ENCODE data around the gene SCAPER. TPM values are rescaled to one million over a fixed set of nuclear protein-coding genes. Genes with fewer than 3 reads are reported as not detected.

SCAPER gene
- total RNA-seq, 2 donors from 2014 or later = 25.8 to 56.7 TPM

DNA sequence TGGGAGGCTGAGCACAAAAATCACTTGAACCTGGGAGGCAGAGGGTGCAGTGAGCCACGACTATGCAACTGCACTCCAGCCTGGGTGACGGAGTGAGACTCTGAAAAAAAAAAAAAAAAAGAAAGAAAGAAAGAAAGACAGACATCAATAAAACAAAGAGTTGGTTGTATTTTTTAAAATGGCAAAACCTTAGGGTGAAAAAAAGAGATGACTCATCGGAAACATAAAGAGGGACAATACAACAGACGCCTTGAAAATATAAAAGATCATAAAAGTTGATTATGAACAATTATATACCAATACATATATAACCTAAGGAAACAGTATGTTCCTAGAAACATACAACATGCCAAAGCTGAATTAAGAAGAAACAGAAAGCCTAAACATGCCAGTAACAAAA is 92.8 kb downstream of the SCAPER start:
- H3K4me1 Mint-ChIP-seq = peaks cover 5% of the 10 kb centered on the region
- H3K36me3 Mint-ChIP-seq (ENCODE audit: low read depth) = no peaks in the 10 kb centered on the region
- H3K4me3 Mint-ChIP-seq = no peak overlapping the region
- ATAC-seq (replicated peaks) = no peak
- H3K27me3 Mint-ChIP-seq = no peaks in the 10 kb centered on the region
- H3K9me3 Mint-ChIP-seq = peaks cover 4% of the 10 kb centered on the region
- no peak overlapping the region for H3K27ac Mint-ChIP-seq

- Mint-ChIP-seq H3K9me3 (peaks cover 4% of the 10 kb centered on the region), H3K36me3 (ENCODE audit: low read depth) (peaks cover 7% of the 10 kb centered on the region), H3K27me3 (no peaks in the 10 kb centered on the region), H3K4me3 (no peak overlapping the region), H3K27ac (no peak overlapping the region), H3K4me1 (no peaks in the 10 kb centered on the region)
- no peak for ATAC-seq (replicated peaks)
These were observed 95.6 kb downstream of the SCAPER start for GRCh38 chr15:76809412-76810103.

DNA sequence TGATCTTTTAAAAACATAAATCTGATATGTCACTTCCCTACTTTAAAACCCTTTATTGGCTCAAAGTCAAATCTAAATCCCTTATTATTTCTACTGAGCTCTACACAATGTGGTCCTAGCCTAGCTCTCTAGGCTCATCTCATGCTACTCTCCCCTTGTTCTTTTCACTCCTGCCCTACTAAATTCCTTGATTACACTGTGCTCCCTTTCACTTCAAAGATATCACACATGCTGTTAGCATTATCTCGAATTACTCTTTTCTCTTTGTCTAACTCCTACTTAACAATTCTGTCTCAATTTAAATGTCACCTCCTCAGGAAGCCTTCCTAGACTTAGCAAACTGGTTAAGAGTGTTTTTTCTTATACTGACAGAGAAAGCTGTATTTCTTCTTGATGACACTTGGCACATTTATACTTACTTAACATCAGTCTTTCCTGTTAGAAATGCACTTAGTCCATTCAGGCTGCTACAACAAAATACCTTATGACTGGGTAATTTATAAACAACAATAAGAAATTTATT is 102.0 kb downstream of the SCAPER start:
- H3K27ac Mint-ChIP-seq = peak overlapping the region; percentile 11
- H3K4me1 Mint-ChIP-seq = no peaks in the 10 kb centered on the region
- no peaks in the 10 kb centered on the region for H3K27me3 Mint-ChIP-seq
- H3K9me3 Mint-ChIP-seq = no peaks in the 10 kb centered on the region
- no peak for ATAC-seq (replicated peaks)
- peaks cover 57% of the 10 kb centered on the region for H3K36me3 Mint-ChIP-seq (ENCODE audit: low read depth)
- H3K4me3 Mint-ChIP-seq = no peak overlapping the region

- Mint-ChIP-seq H3K27ac (no peak overlapping the region), H3K36me3 (ENCODE audit: low read depth) (peaks cover 64% of the 10 kb centered on the region), H3K9me3 (no peaks in the 10 kb centered on the region), H3K4me3 (no peak overlapping the region), H3K27me3 (no peaks in the 10 kb centered on the region), H3K4me1 (no peaks in the 10 kb centered on the region)
- no peak for ATAC-seq (replicated peaks)
These were observed 102.7 kb downstream of the SCAPER start for GRCh38 chr15:76802411-76802810.

DNA sequence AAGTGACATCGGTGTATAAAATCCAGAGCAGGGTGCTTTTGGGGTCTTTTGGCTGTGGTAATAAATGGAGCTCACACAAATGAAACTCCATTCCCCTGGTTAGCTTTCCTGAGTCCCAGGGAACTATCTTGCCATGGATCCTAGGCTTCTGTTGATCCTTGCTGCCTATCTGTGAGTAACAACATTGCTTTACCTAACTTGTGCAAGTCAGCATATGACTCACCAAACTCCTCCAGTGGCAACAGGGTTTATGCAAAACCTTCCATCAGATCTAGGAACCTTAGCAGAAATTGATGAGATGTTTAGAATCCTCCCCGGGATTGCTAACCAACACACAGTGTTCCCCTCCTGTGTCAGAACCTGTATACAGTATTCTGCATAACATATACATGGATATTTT is 105.4 kb downstream of the SCAPER start:
- ATAC-seq (replicated peaks) = no peak
- no peak overlapping the region for H3K27ac Mint-ChIP-seq
- H3K9me3 Mint-ChIP-seq = no peaks in the 10 kb centered on the region
- no peak overlapping the region for H3K4me3 Mint-ChIP-seq
- peaks cover 69% of the 10 kb centered on the region for H3K36me3 Mint-ChIP-seq (ENCODE audit: low read depth)
- no peaks in the 10 kb centered on the region for H3K4me1 Mint-ChIP-seq
- no peaks in the 10 kb centered on the region for H3K27me3 Mint-ChIP-seq

DNA sequence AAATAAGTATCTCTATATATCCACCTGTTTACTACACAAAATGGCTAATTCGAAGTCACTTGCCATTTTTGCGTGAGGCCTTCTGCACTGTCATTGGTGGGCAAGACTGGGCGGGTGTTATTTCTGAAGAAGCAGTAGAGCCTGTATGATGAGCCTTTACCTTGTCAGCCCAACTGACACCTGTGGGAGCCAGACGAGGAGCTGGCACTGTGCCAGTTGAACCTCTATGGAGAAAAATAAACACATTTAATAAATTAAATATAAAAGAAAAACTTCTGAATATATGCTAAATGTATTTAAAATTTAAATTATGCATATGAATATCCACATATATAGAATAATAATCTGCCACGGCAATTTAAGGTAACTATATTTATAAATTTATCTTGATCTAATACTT is 109.9 kb downstream of the SCAPER start:
- H3K27me3 Mint-ChIP-seq = no peaks in the 10 kb centered on the region
- ATAC-seq (replicated peaks) = no peak

DNA sequence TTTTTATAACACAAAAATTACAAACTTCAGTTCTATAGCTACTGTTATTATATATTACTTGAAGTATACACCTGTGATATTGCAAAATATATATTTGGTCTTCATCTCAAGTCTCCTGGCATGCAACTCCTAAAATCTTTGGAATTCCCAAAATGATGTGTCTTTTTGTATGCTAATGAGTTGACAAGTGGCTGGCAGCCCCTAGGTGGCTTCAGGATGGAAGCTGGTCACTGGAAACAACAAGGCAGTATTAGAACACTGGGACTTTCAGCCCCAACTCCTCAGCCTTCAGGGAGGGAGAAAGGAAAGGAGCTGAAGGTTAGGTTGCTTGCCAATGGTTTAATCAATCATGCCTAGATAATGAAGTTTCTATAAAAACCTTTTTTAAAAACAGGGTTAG is 112.0 kb downstream of the SCAPER start:
- Mint-ChIP-seq H3K9me3 (no peaks in the 10 kb centered on the region), H3K27ac (no peak overlapping the region), H3K4me1 (no peaks in the 10 kb centered on the region), H3K27me3 (no peaks in the 10 kb centered on the region), H3K36me3 (ENCODE audit: low read depth) (peaks cover 65% of the 10 kb centered on the region), H3K4me3 (no peak overlapping the region)
- no peak for ATAC-seq (replicated peaks)

More for the DNA sequence above, 109.9 kb downstream of the SCAPER start:
- H3K27ac Mint-ChIP-seq = no peak overlapping the region
- no peaks in the 10 kb centered on the region for H3K9me3 Mint-ChIP-seq
- peaks cover 80% of the 10 kb centered on the region for H3K36me3 Mint-ChIP-seq (ENCODE audit: low read depth)
- no peaks in the 10 kb centered on the region for H3K4me1 Mint-ChIP-seq
- no peak overlapping the region for H3K4me3 Mint-ChIP-seq

GRCh38 chr15:76791511-76791910 is 113.6 kb downstream of the SCAPER start:
- no peak overlapping the region for H3K27ac Mint-ChIP-seq
- no peaks in the 10 kb centered on the region for H3K4me1 Mint-ChIP-seq

GRCh38 chr15:76787273-76787672 is 117.9 kb downstream of the SCAPER start:
- Mint-ChIP-seq H3K4me3 (no peak overlapping the region), H3K27me3 (no peaks in the 10 kb centered on the region), H3K4me1 (no peaks in the 10 kb centered on the region), H3K27ac (no peak overlapping the region), H3K9me3 (peaks cover 5% of the 10 kb centered on the region), H3K36me3 (ENCODE audit: low read depth) (peaks cover 59% of the 10 kb centered on the region)
- no peak for ATAC-seq (replicated peaks)

More at GRCh38 chr15:76791511-76791910, 113.6 kb downstream of the SCAPER start:
- peaks cover 52% of the 10 kb centered on the region for H3K36me3 Mint-ChIP-seq (ENCODE audit: low read depth)
- no peak for ATAC-seq (replicated peaks)
- H3K4me3 Mint-ChIP-seq = no peak overlapping the region
- H3K27me3 Mint-ChIP-seq = no peaks in the 10 kb centered on the region
- H3K9me3 Mint-ChIP-seq = no peaks in the 10 kb centered on the region

DNA sequence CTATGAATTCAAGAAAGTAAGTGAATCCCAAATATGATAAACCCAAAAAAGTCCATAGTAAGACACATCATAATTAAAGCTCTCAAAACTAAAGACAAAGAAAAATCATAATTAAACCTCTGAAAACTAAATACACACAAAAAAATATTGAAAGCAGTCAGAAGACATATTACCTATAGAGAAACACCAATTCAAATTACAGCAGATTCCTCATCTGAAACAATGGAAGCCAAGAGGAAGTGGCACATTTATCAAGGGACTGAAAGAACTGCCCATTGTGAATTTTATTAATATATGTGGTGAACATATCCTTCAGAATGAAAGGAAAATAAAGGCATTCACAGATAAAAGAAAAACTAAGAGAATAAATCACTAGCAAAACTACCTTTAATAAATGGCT is 128.2 kb downstream of the SCAPER start:
- Mint-ChIP-seq H3K36me3 (ENCODE audit: low read depth) (peaks cover 49% of the 10 kb centered on the region), H3K27ac (no peak overlapping the region), H3K9me3 (peaks cover 13% of the 10 kb centered on the region), H3K4me3 (no peak overlapping the region), H3K4me1 (peaks cover 8% of the 10 kb centered on the region), H3K27me3 (no peaks in the 10 kb centered on the region)
- no peak for ATAC-seq (replicated peaks)

- peak; percentile 50 for ATAC-seq (replicated peaks)
These were observed 128.7 kb downstream of the SCAPER start for GRCh38 chr15:76776480-76776879.

DNA sequence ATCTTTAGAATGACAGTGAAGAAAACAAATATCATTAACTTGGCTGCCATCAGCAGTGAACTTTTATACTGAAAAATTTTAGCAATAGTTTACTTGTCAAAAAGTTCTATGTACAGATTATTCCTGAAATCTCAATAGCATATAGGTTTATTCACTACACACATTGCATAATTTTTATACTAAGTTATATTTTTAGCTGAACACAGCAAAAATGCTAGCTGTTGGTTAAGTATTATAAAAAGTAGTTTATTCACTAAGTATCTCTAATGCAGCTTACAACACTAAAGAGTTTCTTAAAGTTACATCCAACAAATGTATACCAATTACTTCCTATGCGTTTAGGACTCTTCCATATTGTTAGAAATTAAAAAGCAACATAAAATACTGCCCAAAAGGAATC is 131.9 kb downstream of the SCAPER start:
- peaks cover 57% of the 10 kb centered on the region for H3K36me3 Mint-ChIP-seq (ENCODE audit: low read depth)
- ATAC-seq (replicated peaks) = no peak
- H3K27me3 Mint-ChIP-seq = no peaks in the 10 kb centered on the region
- H3K4me1 Mint-ChIP-seq = peaks cover 8% of the 10 kb centered on the region
- no peak overlapping the region for H3K27ac Mint-ChIP-seq
- no peak overlapping the region for H3K4me3 Mint-ChIP-seq
- H3K9me3 Mint-ChIP-seq = peaks cover 9% of the 10 kb centered on the region

More at GRCh38 chr15:76776480-76776879, 128.7 kb downstream of the SCAPER start:
- Mint-ChIP-seq H3K9me3 (peaks cover 13% of the 10 kb centered on the region), H3K27me3 (no peaks in the 10 kb centered on the region), H3K36me3 (ENCODE audit: low read depth) (peaks cover 54% of the 10 kb centered on the region), H3K4me3 (no peak overlapping the region), H3K27ac (no peak overlapping the region), H3K4me1 (peaks cover 8% of the 10 kb centered on the region)

GRCh38 chr15:76772776-76773175 is 132.4 kb downstream of the SCAPER start:
- ATAC-seq (replicated peaks) = no peak
- Mint-ChIP-seq H3K9me3 (peaks cover 9% of the 10 kb centered on the region), H3K4me1 (peaks cover 8% of the 10 kb centered on the region), H3K36me3 (ENCODE audit: low read depth) (peaks cover 59% of the 10 kb centered on the region), H3K27me3 (no peaks in the 10 kb centered on the region), H3K27ac (no peak overlapping the region), H3K4me3 (no peak overlapping the region)

- no peak overlapping the region for H3K4me3 Mint-ChIP-seq
- no peak for ATAC-seq (replicated peaks)
- H3K27me3 Mint-ChIP-seq = no peaks in the 10 kb centered on the region
- H3K9me3 Mint-ChIP-seq = peaks cover 8% of the 10 kb centered on the region
- no peak overlapping the region for H3K27ac Mint-ChIP-seq
- peaks cover 68% of the 10 kb centered on the region for H3K36me3 Mint-ChIP-seq (ENCODE audit: low read depth)
- H3K4me1 Mint-ChIP-seq = no peaks in the 10 kb centered on the region
These were observed 141.1 kb downstream of the SCAPER start for GRCh38 chr15:76764004-76764403.

GRCh38 chr15:76763554-76763953 is 141.6 kb downstream of the SCAPER start:
- H3K27ac Mint-ChIP-seq = no peak overlapping the region

More at GRCh38 chr15:76763554-76763953, 141.6 kb downstream of the SCAPER start:
- no peaks in the 10 kb centered on the region for H3K27me3 Mint-ChIP-seq
- H3K9me3 Mint-ChIP-seq = peaks cover 8% of the 10 kb centered on the region
- ATAC-seq (replicated peaks) = no peak
- H3K4me3 Mint-ChIP-seq = no peak overlapping the region
- peaks cover 63% of the 10 kb centered on the region for H3K36me3 Mint-ChIP-seq (ENCODE audit: low read depth)
- H3K4me1 Mint-ChIP-seq = no peaks in the 10 kb centered on the region
